ENCODE data around the gene ZNF444.

The ZNF444 gene

DNA sequence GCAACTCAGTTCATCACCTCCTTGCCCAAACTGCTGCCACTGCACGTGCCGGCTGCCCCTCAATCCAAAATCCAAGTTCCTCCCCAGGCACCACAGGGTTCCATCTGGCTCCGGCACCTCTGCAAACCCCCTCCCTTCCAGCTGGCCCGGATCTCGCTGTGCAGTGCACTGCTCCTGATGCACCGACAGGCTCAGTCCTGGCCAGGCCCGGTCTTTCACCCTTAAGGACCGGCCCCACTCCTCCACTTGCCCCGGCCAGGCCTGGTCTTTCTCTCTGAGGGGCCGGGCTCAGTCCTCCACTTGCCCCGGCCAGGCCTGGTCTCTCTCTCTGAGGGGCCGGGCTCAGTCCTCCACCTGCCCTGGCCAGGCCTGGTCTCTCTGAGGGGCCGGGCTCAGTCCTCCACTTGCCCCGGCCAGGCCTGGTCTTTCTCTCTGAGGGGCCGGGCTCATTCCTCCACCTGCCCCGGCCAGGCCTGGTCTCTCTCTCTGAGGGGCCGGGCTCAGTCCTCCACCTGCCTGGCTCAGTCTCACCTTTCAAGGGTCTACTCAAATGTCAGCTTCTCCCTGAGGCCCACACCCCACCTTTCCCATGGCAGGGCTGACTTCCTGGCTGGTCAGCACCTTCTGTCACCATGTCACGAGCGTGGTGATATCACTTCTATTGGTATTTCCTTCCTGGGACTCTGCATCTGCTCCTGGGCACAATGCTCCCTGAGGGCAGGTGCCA is 26.9 kb upstream of the ZNF444 start:
- DNase-seq (ENCODE audit: low read depth), result no peak
- TF ChIP-seq, protein P1, sequence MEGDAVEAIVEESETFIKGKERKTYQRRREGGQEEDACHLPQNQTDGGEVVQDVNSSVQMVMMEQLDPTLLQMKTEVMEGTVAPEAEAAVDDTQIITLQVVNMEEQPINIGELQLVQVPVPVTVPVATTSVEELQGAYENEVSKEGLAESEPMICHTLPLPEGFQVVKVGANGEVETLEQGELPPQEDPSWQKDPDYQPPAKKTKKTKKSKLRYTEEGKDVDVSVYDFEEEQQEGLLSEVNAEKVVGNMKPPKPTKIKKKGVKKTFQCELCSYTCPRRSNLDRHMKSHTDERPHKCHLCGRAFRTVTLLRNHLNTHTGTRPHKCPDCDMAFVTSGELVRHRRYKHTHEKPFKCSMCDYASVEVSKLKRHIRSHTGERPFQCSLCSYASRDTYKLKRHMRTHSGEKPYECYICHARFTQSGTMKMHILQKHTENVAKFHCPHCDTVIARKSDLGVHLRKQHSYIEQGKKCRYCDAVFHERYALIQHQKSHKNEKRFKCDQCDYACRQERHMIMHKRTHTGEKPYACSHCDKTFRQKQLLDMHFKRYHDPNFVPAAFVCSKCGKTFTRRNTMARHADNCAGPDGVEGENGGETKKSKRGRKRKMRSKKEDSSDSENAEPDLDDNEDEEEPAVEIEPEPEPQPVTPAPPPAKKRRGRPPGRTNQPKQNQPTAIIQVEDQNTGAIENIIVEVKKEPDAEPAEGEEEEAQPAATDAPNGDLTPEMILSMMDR (conservative IDR thresholded peaks at IDR 0.05; ENCODE audit: low read length), result no peak
- H3K4me3 ChIP-seq (ENCODE audit: low read length), result no peak overlapping the region

DNA sequence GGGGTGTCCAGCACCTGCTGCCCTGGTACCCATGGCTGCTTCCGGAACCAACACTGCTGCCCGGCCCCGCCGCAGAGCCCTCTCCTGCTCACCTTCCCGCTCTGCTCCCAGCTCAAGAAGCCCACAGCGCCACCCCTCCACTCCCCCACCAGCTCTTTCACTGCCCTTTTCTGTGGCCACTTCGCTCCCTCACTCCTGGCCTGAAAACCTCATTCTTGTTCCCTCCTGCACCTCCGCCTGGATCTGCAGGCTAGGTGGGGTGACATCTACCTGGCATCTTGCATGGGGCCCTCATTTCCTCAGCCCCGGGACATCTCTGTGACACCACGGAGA is 26.3 kb upstream of the ZNF444 start:
- no peak overlapping the region for H3K4me3 ChIP-seq (ENCODE audit: low read length)
- TF ChIP-seq, protein P1 (conservative IDR thresholded peaks at IDR 0.05; ENCODE audit: low read length), result no peak
- DNase-seq (ENCODE audit: low read depth), result no peak

DNA sequence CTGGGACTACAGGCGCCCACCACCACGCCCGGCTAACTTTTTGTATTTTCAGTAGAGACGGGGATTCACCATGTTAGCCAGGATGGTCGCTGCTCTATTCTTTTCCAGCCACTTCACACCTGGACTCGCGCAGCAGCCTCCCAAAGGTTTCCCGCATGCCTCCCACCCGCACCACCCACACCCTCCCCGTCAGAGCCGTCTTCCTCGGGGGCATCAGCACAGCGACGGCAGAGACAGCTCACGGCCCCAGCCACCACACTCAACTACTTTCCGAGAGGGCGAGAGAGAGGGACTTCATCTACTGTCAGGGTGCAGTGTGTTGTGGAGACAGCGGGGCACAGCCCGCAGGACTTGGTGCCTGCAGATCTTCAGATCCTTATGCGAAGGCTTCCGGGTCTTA is 25.6 kb upstream of the ZNF444 start:
- H3K4me3 ChIP-seq (ENCODE audit: low read length), result no peak overlapping the region
- TF ChIP-seq, protein P1 (conservative IDR thresholded peaks at IDR 0.05; ENCODE audit: low read length), result no peak
- no peak for DNase-seq (ENCODE audit: low read depth)

DNA sequence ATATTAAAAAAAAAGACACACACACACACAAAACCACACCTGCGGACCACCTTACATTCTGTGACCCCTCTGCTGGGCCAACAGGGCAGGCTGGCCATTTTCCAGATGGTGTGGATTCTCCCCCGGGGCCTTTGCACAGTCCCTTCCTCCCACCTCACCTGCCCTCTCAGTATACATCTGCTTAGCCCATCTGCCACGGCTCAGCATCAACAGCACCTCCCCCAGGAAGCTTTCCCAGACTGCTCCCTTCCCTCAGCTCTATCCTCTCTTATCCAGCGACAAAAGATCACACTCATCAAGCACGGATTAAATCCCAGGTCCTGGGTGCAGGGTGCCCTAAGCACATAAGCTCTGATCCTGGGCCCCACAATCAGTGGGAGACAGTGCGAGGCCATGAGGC is 24.5 kb upstream of the ZNF444 start:
- TF ChIP-seq, protein P1 (conservative IDR thresholded peaks at IDR 0.05; ENCODE audit: low read length), result no peak
- no peak for DNase-seq (ENCODE audit: low read depth)
- no peak overlapping the region for H3K4me3 ChIP-seq (ENCODE audit: low read length)

DNA sequence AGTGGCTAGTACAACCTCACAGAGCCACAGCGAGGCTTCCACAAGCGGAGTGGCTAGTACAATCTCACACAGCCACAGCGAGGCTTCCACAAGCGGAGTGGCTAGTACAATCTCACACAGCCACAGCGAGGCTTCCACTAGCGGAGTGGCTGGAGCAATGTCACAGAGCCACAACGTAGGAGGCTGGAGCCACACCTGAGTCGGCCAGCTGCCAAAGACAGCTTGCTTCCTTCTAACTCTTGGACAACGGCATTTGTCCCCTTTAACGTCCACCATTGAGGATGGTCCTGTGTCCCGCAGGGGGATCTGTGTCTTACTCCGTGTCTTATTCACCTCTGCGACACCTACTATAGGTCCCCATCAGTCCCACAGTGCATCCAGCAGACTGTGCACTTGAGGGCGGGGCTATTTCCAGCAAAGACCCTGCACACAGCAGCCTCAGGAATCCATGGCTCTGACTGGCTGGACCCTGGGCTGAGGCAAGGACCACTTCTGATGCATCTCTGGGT is 23.7 kb upstream of the ZNF444 start:
- no peak overlapping the region for H3K4me3 ChIP-seq (ENCODE audit: low read length)
- no peak for DNase-seq (ENCODE audit: low read depth)
- TF ChIP-seq, protein P1 (conservative IDR thresholded peaks at IDR 0.05; ENCODE audit: low read length), result no peak

DNA sequence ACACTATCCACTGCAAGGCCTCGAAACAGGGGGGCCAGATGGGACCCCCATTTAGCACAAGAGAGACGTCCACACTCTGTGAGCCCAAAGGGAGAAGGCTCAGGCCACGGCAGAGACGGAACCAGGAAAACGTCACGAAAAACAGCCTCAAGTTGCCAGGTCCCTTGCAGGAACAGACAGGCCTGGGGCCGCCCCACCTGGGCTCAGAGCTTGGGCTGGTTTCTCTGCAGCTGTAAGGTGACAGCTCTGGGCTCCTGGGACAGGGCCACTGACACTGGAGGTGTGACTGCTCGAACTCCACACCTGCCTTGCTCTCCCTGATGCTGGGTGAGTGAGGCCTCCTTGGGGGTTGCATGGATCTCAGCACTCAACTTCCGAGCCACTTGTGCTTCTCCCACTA is 23.2 kb upstream of the ZNF444 start:
- TF ChIP-seq, protein P1 (conservative IDR thresholded peaks at IDR 0.05; ENCODE audit: low read length), result no peak
- no peak overlapping the region for H3K4me3 ChIP-seq (ENCODE audit: low read length)
- no peak for DNase-seq (ENCODE audit: low read depth)
